GM21360 (cell line): ENCODE results near the gene CARD10.

Source experiments
- ATAC-seq: cut with Tn5 transposase; IDR thresholded peaks from one replicate; pipeline ENCODE4 v1.9.1; 2021; ENCODE audit warnings: mild to moderate bottlenecking, moderate library complexity; ENCODE audit not compliant: unreplicated experiment

CARD10 gene

GRCh38 chr22:37507731-37508130, 11.5 kb downstream of the CARD10 start:
- ATAC-seq = no peak

- ATAC-seq = no peak
Observed at GRCh38 chr22:37505989-37506388, 13.2 kb downstream of the CARD10 start.

- no peak for ATAC-seq
Observed at GRCh38 chr22:37505565-37505964, 13.7 kb downstream of the CARD10 start.

GRCh38 chr22:37504964-37505363, 14.3 kb downstream of the CARD10 start:
- ATAC-seq = no peak

- no peak for ATAC-seq
Observed at GRCh38 chr22:37503850-37504249, 15.4 kb downstream of the CARD10 start.

GRCh38 chr22:37503183-37503683, 16.0 kb downstream of the CARD10 start:
- no peak for ATAC-seq

GRCh38 chr22:37502342-37503182, 16.7 kb downstream of the CARD10 start:
- ATAC-seq = no peak

GRCh38 chr22:37501610-37502341, 17.4 kb downstream of the CARD10 start:
- no peak for ATAC-seq

GRCh38 chr22:37500745-37501609, 18.2 kb downstream of the CARD10 start:
- no peak for ATAC-seq

- no peak for ATAC-seq
Observed at GRCh38 chr22:37499789-37500540, 19.2 kb downstream of the CARD10 start.

- ATAC-seq = no peak
Observed at GRCh38 chr22:37499027-37499707, 20.0 kb downstream of the CARD10 start.

- ATAC-seq = no peak
Observed at GRCh38 chr22:37498289-37498909, 20.8 kb downstream of the CARD10 start.

- ATAC-seq = no peak
Observed at GRCh38 chr22:37497062-37497599, 22.1 kb downstream of the CARD10 start.

GRCh38 chr22:37496651-37497050, 22.6 kb downstream of the CARD10 start:
- no peak for ATAC-seq

GRCh38 chr22:37493979-37494378, 25.2 kb downstream of the CARD10 start:
- ATAC-seq = no peak

GRCh38 chr22:37492428-37493344, 26.5 kb downstream of the CARD10 start:
- no peak for ATAC-seq

- no peak for ATAC-seq
Observed at GRCh38 chr22:37491559-37492427, 27.4 kb downstream of the CARD10 start.
